Lower lobe of right lung (tissue), 2 donors: ENCODE results near the gene CCDC60. TPM values are rescaled to one million over a fixed set of nuclear protein-coding genes. Genes with fewer than 3 reads are reported as not detected.

Experiments
- ATAC-seq, 2 donors: fragments of 200-7000 bp; cut with Tn5 transposase; one replicate each; pipeline ENCODE4 v1.9.1; 2020 to 2022; ENCODE audit warnings: mild to moderate bottlenecking in 2 of 2, moderate library complexity in 2 of 2
- DNase-seq: peaks from one replicate; pipeline ENCODE4 v3.0.0-alpha.2; 2020
- H3K27ac ChIP-seq: fragments of 200-600 bp; one replicate; pipeline ENCODE4 v1.8.0; 2022
- H3K27me3 ChIP-seq: fragments of 200-600 bp; one replicate; pipeline ENCODE4 v1.8.0; 2022; ENCODE audit warnings: low read depth
- H3K36me3 ChIP-seq: fragments of 200-600 bp; one replicate; pipeline ENCODE4 v1.8.0; 2022; ENCODE audit warnings: mild to moderate bottlenecking
- H3K4me1 ChIP-seq: fragments of 200-600 bp; one replicate; pipeline ENCODE4 v1.8.0; 2022
- H3K4me3 ChIP-seq: fragments of 200-600 bp; one replicate; pipeline ENCODE4 v1.8.0; 2022; ENCODE audit warnings: mild to moderate bottlenecking
- H3K9me3 ChIP-seq: fragments of 200-600 bp; one replicate; pipeline ENCODE4 v1.8.0; 2022
- CTCF ChIP-seq: fragments of 200-600 bp; IDR thresholded peaks from one replicate; pipeline ENCODE4 v1.8.0; 2022; ENCODE audit warnings: antibody characterized with exemption, mild to moderate bottlenecking
- intact Hi-C: fragments of 100-400 bp; cut with DNase I; formaldehyde crosslinking; loops from one replicate; pipeline ENCODE4 v1.11.0; 2022
- total RNA-seq: library from RNA; stranded (reverse); fragmentation: NEBNext Ultra II Directional; extraction: Animal tissue kit (Norgen Biotek cat#: 25700); gene quantifications from one replicate; pipeline ENCODE4 v1.2.1, GENCODE V29; 2021
- donor health status: DM: no; HTN: yes; CAD: no; lungs with severe emphysema.

CCDC60 gene
- total RNA-seq, 1 donor from 2014 or later = 2.2 TPM

DNA sequence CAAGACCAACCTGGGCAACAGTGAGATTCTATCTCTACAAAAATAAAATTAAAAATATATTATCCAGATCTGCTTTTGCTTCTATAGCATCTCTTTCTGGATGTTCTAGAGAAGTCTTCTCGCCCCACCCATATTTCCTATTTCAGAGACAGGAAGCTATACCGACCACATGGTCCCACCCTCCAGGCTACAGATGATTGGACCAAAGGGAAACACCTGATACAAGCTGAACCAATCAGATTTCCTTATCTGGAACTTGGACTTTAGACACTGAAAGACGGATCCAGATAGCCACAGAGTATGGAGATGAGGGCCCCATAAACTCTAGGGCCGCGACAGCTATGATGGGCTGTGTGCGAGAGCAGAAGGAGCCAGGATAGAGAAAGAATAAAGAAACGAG is 48.7 kb downstream of the CCDC60 start:
- Histone ChIP-seq H3K9me3 (no peaks in the 10 kb centered on the region), H3K27me3 (no peaks in the 10 kb centered on the region), H3K4me1 (no peaks in the 10 kb centered on the region), H3K4me3 (no peak overlapping the region), H3K27ac (no peak overlapping the region), H3K36me3 (no peaks in the 10 kb centered on the region)
- DNase-seq = no peak
- no peak for TF ChIP-seq CTCF
- ATAC-seq = no peak
- intact Hi-C loops = no loop called here

DNA sequence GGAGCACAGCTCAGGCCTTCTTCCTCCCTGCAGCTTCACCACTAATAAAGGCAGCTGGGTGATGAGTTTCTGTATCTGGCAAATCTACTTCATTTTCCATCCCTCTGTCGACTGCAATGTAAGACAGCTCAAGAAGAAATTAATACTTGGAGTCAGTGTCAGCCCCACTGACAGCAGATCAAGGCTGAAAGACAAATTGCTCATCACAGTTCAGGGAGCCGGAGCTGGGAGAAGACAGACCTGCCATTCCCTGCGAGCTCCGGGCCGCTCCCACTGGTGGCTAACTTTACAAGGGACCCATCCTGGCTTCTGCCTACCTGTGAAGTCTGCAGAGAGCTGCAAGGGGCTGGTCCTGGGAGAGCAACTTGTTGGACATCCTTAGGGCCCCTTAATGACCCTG is 49.8 kb downstream of the CCDC60 start:
- no peak for TF ChIP-seq CTCF
- intact Hi-C loops = no loop called here
- H3K27ac ChIP-seq = no peak overlapping the region
- H3K9me3 ChIP-seq = no peaks in the 10 kb centered on the region
- no peaks in the 10 kb centered on the region for H3K4me1 ChIP-seq
- ATAC-seq (no peak), DNase-seq (no peak)
- H3K27me3 ChIP-seq = no peaks in the 10 kb centered on the region
- H3K36me3 ChIP-seq = no peaks in the 10 kb centered on the region
- H3K4me3 ChIP-seq = no peak overlapping the region

GRCh38 chr12:119385659-119386058 is 51.1 kb downstream of the CCDC60 start:
- H3K4me3 ChIP-seq = no peak overlapping the region
- H3K4me1 ChIP-seq = no peaks in the 10 kb centered on the region
- TF ChIP-seq CTCF = no peak
- DNase-seq (no peak), ATAC-seq (no peak)
- no peak overlapping the region for H3K27ac ChIP-seq
- H3K36me3 ChIP-seq = no peaks in the 10 kb centered on the region
- H3K27me3 ChIP-seq = no peaks in the 10 kb centered on the region
- H3K9me3 ChIP-seq = no peaks in the 10 kb centered on the region
- intact Hi-C loops = no loop called here

- intact Hi-C loops = no loop called here
- no peak for DNase-seq
- no peaks in the 10 kb centered on the region for H3K27me3 ChIP-seq
- ATAC-seq = no peak
- no peaks in the 10 kb centered on the region for H3K4me1 ChIP-seq
- H3K36me3 ChIP-seq = no peaks in the 10 kb centered on the region
- H3K9me3 ChIP-seq = no peaks in the 10 kb centered on the region
- H3K27ac ChIP-seq = no peak overlapping the region
- no peak overlapping the region for H3K4me3 ChIP-seq
- no peak for TF ChIP-seq CTCF
These were observed 55.2 kb downstream of the CCDC60 start for GRCh38 chr12:119389687-119390086.

GRCh38 chr12:119391673-119392072 is 57.1 kb downstream of the CCDC60 start:
- no peaks in the 10 kb centered on the region for H3K27me3 ChIP-seq
- TF ChIP-seq CTCF = no peak
- no peak overlapping the region for H3K4me3 ChIP-seq
- H3K9me3 ChIP-seq = no peaks in the 10 kb centered on the region
- DNase-seq (no peak), ATAC-seq (no peak)
- no peak overlapping the region for H3K27ac ChIP-seq
- H3K4me1 ChIP-seq = no peaks in the 10 kb centered on the region
- no peaks in the 10 kb centered on the region for H3K36me3 ChIP-seq
- intact Hi-C loops = no loop called here

GRCh38 chr12:119393677-119394076 is 59.1 kb downstream of the CCDC60 start:
- H3K36me3 ChIP-seq = no peaks in the 10 kb centered on the region
- intact Hi-C loops = no loop called here
- no peaks in the 10 kb centered on the region for H3K9me3 ChIP-seq
- no peak for DNase-seq
- no peaks in the 10 kb centered on the region for H3K27me3 ChIP-seq
- ATAC-seq = no peak
- H3K27ac ChIP-seq = no peak overlapping the region
- H3K4me1 ChIP-seq = no peaks in the 10 kb centered on the region
- no peak for TF ChIP-seq CTCF
- no peak overlapping the region for H3K4me3 ChIP-seq
